RWPE2 (cell line): ENCODE data around the gene LRP1.

ENCODE experiments used
- ATAC-seq: fragments of 200-7000 bp; cut with Tn5 transposase; 3 replicates; pipeline ENCODE4 v1.9.1; 2021; ENCODE audit warnings: low read depth
- DNase-seq: peaks from one replicate; pipeline ENCODE4 v3.0.0-alpha.2; 2020; ENCODE audit warnings: low spot score
- H3K27ac ChIP-seq: fragments of 450-650 bp; 2 replicates; pipeline ENCODE4 v1.5.1; 2017; ENCODE audit warnings: mild to moderate bottlenecking; ENCODE audit not compliant: poor library complexity, severe bottlenecking
- H3K27me3 ChIP-seq: fragments of 250-450 bp; sonication (Bioruptor Pico); 2 replicates; pipeline ENCODE4 v1.5.1; 2021; ENCODE audit warnings: mild to moderate bottlenecking, moderate library complexity; ENCODE audit not compliant: insufficient read depth, poor library complexity, severe bottlenecking
- H3K36me3 ChIP-seq: fragments of 250-450 bp; sonication (Bioruptor Pico); 2 replicates; pipeline ENCODE4 v1.5.1; 2020; ENCODE audit warnings: low read depth, mild to moderate bottlenecking, moderate library complexity
- H3K4me1 ChIP-seq: fragments of 250-450 bp; sonication (Bioruptor Pico); 2 replicates; pipeline ENCODE4 v1.5.1; 2021; ENCODE audit warnings: mild to moderate bottlenecking, moderate library complexity; ENCODE audit not compliant: insufficient read depth, poor library complexity, severe bottlenecking
- H3K4me3 ChIP-seq: fragments of 250-450 bp; sonication (Bioruptor Pico); 2 replicates; pipeline ENCODE4 v1.5.1; 2021; ENCODE audit warnings: mild to moderate bottlenecking, moderate library complexity; ENCODE audit not compliant: severe bottlenecking
- H3K9me3 ChIP-seq: fragments of 250-450 bp; sonication (Bioruptor Pico); 2 replicates; pipeline ENCODE4 v1.5.1; 2021; ENCODE audit warnings: mild to moderate bottlenecking, moderate library complexity; ENCODE audit not compliant: severe bottlenecking
- CTCF ChIP-seq: fragments of 450-650 bp; IDR thresholded peaks from one replicate; pipeline ENCODE4 v1.5.1; 2017; ENCODE audit warnings: mild to moderate bottlenecking, moderate library complexity; ENCODE audit not compliant: poor library complexity, severe bottlenecking

The LRP1 gene

GRCh38 chr12:57207731-57208630 lies 79.7 kb downstream of the LRP1 start:
- no peak overlapping the region for H3K4me3 ChIP-seq
- no peak for TF ChIP-seq CTCF
- DNase-seq = no peak
- H3K9me3 ChIP-seq = no peaks in the 10 kb centered on the region
- no peak overlapping the region for H3K27ac ChIP-seq
- ATAC-seq = no peak
- H3K4me1 ChIP-seq = no peaks in the 10 kb centered on the region
- no peaks in the 10 kb centered on the region for H3K27me3 ChIP-seq
- 0 out of 2 replicates have a peak, but pooled peaks cover under 1% of the 10 kb centered on the region for H3K36me3 ChIP-seq

- H3K9me3 ChIP-seq = no peaks in the 10 kb centered on the region
- no peak for TF ChIP-seq CTCF
- no peaks in the 10 kb centered on the region for H3K4me1 ChIP-seq
- DNase-seq = no peak
- no peaks in the 10 kb centered on the region for H3K27me3 ChIP-seq
- H3K36me3 ChIP-seq = no peaks in the 10 kb centered on the region
- no peak for ATAC-seq
- H3K4me3 ChIP-seq = no peak overlapping the region
- H3K27ac ChIP-seq = no peak overlapping the region
Measured at GRCh38 chr12:57208631-57209282, 80.5 kb downstream of the LRP1 start.

- DNase-seq (no peak), ATAC-seq (no peak)
- no peaks in the 10 kb centered on the region for H3K4me1 ChIP-seq
- no peak overlapping the region for H3K27ac ChIP-seq
- H3K4me3 ChIP-seq = no peak overlapping the region
- H3K36me3 ChIP-seq = no peaks in the 10 kb centered on the region
- H3K9me3 ChIP-seq = no peaks in the 10 kb centered on the region
- H3K27me3 ChIP-seq = peaks cover 6% of the 10 kb centered on the region
- no peak for TF ChIP-seq CTCF
Measured at GRCh38 chr12:57209916-57210315, 81.6 kb downstream of the LRP1 start.

DNA sequence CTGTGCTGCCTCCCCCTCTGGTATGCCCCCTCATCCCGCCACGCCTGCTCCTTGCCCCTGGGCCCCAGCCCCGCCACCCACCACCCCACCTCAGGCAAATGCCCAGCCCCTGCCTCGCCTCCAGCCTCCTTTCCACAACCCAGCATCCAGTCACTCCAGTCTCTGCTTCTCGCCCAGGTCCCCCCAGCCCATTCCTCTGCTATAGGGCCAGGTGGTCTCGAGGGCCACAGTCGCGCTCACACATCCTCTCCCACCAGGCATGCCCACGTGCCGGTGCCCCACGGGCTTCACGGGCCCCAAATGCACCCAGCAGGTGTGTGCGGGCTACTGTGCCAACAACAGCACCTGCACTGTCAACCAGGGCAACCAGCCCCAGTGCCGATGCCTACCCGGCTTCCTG lies 82.2 kb downstream of the LRP1 start:
- H3K4me3 ChIP-seq = no peak overlapping the region
- ATAC-seq (no peak), DNase-seq (no peak)
- H3K27ac ChIP-seq = no peak overlapping the region
- H3K4me1 ChIP-seq = no peaks in the 10 kb centered on the region
- H3K36me3 ChIP-seq = no peaks in the 10 kb centered on the region
- H3K9me3 ChIP-seq = no peaks in the 10 kb centered on the region
- no peak for TF ChIP-seq CTCF
- H3K27me3 ChIP-seq = peaks cover 11% of the 10 kb centered on the region
